Esophagus mucosa (tissue), 1 donor: Measurements from ENCODE around the gene LPP. TPM values are rescaled to one million over a fixed set of nuclear protein-coding genes. Genes with fewer than 3 reads are reported as not detected.
"Not testable (repeated sequence)": the region's sequence is repeated elsewhere in the genome, so short reads cannot be mapped to it uniquely, and the experiment has no call there.

Source experiments
- ATAC-seq: fragments of 200-7000 bp; cut with Tn5 transposase; one replicate; pipeline ENCODE4 v1.9.1; 2020
- total RNA-seq: library from RNA; stranded (reverse); gene quantifications from one replicate; pipeline ENCODE4 v1.2.4, GENCODE V29; 2023
- donor health status: DM: yes; HTN: yes; CAD: no.

The LPP gene
- total RNA-seq, 1 donor from 2014 or later = 89.0 TPM

- ATAC-seq = no peak
These were observed 451.9 kb downstream of the LPP start for GRCh38 chr3:188605905-188606304.

DNA sequence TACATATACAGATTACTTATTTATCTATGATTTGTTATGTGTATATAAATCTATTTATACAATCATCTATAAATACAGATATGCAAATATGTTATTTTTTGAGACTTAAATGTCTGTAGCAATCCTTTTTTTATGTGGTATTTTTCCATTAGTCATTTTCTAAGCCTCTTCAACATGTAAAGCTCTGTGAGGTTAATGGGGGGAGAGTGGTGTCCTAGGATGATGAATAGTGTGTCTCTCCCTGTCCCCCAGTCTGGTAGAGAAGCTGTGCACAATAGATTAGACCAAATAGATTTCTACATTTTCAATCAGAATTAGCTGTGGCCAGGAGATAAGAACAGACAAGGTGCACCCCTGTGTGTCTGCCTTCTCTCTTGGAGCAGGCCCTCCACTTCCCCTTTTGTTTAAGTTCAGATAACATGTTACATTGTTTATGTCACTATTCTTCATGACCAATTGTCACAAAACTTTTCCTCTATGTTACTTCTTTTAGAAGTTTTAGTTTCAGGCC, 453.9 kb downstream of the LPP start:
- no peak for ATAC-seq

DNA sequence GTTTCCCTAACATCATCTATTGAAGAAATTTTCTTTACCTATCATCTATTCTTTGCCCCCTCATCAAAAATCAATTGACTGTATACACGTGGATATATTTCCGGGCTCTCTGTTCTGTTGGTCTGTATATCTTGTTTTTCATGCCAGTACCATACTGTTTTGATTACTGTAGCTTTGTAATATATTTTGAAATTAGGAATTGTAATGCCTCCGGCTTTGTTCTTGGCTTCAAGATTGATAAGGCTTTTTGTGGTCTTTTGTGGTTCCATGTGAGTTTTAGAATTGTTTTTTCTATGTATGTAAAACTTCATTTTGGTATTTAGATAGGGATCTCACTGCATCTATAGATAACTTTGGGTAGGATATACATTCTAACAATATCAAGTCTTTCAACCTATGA, 454.4 kb downstream of the LPP start:
- ATAC-seq = no peak

DNA sequence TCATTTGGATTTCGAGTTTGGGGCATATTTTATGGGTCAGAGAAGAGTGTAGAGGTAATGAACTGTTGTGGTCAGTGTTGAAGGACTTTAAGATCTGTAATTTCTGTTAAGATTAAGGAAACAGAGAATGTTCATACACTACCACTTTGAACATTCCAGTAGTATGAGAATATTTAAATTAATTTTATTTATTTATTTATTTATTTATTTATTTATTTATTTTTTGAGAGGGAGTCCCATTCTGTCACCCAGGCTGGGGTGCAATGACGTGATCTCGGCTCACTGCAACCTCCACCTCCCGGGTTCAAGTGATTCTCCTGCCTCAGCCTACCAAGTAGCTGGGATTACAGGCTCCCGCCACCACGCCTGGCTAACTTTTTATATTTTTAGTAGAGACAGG, 459.8 kb downstream of the LPP start:
- not testable (repeated sequence) for ATAC-seq

GRCh38 chr3:188617270-188617669, 463.3 kb downstream of the LPP start:
- no peak for ATAC-seq

DNA sequence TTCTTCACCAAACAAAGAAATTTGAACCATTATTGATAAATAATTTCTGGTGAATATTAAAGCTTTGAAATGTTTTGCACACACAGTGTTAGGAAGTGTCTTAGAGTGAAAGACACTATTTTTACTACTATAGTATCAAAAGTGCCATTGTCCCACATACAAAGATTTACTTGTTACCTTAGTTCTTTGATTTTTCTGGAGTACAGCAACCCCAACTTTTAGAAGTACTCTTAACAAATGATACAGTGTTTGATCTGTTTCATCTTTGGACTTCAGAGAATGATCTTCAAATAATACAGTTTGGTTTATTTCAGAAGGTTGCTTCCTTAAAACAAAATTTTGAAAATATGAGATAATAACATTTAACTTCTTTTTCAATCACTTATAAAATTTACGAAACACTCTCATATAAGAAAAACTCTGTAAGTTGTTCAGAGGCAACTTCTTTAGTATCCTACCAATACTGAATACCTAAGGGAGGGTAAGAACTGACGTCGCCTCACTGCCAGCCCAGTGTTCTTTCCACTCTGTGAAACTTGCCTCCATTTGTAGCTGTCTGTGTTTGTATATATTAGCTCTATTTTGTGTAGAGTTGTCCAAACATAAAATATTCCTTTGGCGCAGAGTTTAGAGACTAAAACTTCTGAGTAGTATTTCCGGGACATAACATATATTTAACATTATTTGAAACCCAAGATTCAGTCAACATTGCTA, 464.2 kb downstream of the LPP start:
- no peak for ATAC-seq

- ATAC-seq = no peak
These were observed 466.8 kb downstream of the LPP start for GRCh38 chr3:188620752-188621151.

GRCh38 chr3:188624384-188624783, 470.4 kb downstream of the LPP start:
- ATAC-seq = no peak

DNA sequence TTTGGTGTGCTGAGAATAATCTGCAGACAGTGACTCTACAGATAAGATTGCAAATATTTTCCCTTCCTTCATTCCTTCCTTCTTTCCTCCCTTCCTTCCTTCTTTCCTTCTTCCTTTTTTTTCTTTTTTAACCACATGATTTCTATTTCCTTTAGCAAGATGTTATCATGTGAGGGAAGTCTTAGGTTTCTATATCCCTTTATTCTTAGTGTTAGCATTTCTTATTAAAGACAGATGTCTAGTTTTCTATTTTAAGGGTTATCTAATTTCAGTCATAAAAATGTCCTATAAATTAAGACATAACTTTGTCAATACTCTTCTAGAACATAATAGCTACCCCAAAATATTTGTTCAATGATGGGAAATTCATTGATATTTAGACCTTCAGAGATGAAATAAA, 470.9 kb downstream of the LPP start:
- ATAC-seq = no peak

DNA sequence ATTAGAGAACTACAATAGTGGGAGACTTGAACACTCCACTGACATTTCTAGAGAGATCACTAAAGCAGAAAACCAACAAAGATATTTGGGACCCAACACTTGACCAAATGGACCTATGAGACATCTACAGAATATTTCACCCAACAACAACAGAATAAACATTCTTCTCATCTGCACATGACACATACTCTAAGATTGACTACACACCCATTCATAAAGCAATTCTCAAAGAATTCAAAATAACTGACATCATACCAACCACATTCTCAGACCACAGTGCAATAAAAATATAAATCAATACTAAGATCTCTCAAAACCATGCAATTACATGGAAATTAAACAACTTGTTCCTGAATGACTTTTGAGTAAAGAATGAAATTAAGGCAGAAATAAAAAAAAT, 473.7 kb downstream of the LPP start:
- no peak for ATAC-seq

- peak; percentile 89 for ATAC-seq
These were observed 477.5 kb downstream of the LPP start for GRCh38 chr3:188631291-188632010.

- peak; percentile 73 for ATAC-seq
These were observed 479.2 kb downstream of the LPP start for GRCh38 chr3:188633206-188633605.

- no peak for ATAC-seq
These were observed 480.3 kb downstream of the LPP start for GRCh38 chr3:188634285-188634684.

DNA sequence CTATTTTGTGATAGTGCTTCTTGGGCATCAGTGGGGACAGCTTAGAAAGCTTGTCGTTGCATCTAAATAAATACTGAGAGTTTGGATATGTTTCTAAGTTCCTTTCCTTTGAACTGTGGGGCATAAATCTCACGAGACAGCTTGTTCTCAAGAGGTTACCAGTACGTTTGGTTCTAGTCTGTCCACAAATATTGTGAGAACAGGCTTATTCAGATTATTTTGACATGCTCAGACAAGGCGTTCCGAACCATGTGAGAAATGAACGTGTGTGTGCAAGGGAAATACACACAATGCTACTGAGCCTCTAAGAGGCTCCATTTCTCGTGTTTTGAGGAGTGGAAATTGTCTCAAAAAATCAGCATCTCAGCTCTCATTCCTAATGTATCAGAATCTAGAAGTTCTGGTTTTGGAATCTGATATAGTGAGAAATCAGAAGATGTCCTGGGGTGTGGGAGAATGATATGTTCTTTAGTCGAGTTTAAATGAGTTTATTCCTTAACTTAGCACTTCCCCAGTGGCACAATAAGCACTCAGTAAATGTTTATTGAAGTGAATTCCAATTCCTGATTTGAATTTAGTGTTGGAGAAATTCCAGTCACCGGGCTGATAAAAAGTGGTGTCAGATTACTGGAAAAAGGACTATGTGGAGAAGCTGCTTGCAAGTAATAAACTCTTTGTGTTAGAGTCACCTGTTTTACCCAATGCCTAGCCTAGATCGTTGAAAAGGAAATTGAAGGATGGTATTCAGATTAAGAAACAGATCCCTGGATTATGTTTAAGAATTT, 481.5 kb downstream of the LPP start:
- ATAC-seq = peak; percentile 77

DNA sequence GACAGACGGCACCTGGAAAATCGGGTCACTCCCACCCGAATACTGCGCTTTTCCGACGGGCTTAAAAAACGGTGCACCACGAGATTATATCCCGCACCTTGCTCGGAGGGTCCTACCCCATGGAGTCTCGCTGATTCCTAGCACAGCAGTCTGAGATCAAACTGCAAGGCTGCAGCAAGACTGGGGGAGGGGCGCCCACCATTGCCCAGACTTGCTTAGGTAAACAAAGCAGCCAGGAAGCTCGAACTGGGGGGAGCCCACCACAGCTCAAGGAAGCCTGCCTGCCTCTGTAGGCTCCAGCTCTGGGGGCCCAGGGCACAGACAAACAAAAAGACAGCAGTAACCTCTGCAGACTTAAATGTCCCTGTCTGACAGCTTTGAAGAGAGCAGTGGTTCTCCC, 482.3 kb downstream of the LPP start:
- not testable (repeated sequence) for ATAC-seq

- ATAC-seq = no peak
These were observed 487.1 kb downstream of the LPP start for GRCh38 chr3:188641076-188641475.

DNA sequence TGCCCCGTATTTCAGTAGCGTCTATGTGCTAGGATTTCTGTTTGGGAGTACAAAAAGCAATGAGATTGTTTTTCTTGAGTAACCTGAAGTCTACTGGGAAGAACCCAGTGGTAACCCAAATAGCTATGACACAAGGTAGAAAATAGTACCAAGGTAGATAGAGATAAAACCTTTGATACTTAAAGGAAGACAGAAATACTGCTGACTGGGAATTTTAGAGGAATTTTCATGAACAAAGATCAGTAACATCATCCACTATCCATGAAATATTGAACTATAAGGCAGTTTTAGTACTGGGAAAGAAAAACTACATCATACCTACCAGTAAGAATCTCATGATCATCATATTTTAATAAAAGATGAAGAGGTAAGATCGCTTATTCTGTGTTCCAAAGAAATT, 489.8 kb downstream of the LPP start:
- ATAC-seq = no peak

GRCh38 chr3:188646592-188646991, 492.6 kb downstream of the LPP start:
- ATAC-seq = no peak

DNA sequence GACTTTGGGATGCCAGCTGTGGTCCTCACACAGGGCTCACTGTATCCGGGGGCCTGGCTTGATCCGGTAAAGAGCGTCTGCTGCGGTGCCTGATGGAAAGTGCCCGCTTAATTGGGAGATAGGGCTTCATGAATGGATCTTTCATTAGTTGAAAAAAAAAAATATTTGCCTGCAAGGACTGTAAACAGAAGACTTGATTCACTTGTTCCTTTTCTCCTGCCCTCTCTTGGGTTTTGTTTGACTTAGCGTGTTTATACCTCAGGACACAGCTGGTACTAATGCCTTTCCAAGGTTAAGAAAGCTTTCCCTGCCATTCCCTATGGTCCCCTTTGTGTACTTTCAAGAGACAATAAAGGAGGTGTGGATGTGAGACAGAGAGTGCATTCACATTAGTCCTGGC, 493.3 kb downstream of the LPP start:
- no peak for ATAC-seq

DNA sequence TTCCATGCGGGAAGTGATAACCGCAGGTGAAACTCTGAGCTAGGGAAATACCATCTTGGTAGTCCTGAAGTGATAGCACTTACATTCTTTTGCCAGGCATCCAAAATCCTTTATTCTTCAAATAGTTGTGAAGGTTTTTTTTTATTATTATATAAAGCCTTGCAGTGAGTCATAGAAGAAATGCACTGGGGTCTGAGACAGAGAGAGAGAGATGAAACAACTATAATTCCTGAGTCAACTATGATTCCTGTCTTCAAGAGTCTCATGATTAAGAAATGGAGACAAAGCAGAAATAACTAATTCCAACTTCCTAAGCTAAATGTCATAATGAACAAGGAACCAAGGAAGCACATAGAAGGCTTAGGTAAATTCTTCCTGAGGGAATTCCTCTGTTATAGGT, 495.6 kb downstream of the LPP start:
- ATAC-seq = no peak

- ATAC-seq = peak; percentile 98
These were observed 502.4 kb downstream of the LPP start for GRCh38 chr3:188656196-188656982.

- ATAC-seq = no peak
These were observed 504.6 kb downstream of the LPP start for GRCh38 chr3:188658606-188659005.
